Panc1 (cell line): ENCODE data around the gene RGS10. TPM values are rescaled to one million over a fixed set of nuclear protein-coding genes. Genes with fewer than 3 reads are reported as not detected.

Source experiments
- ATAC-seq: fragments of 200-7000 bp; cut with Tn5 transposase; 2 replicates; pipeline ENCODE4 v1.9.1; 2020; ENCODE audit warnings: mild to moderate bottlenecking, moderate library complexity
- BruUV-seq: library from RNA; stranded (reverse); fragments of 400-500 nt; replicated peaks from 2 replicates; lab custom pipeline; 2021; lab: Mats Ljungman, UMichigan
- CTCF ChIA-PET: fragments of 300-600 bp; sonication (Branson Sonifier 250); formaldehyde crosslinking; loops from one replicate; lab custom pipeline; 2022; ENCODE audit warnings: antibody characterized with exemption; lab: Charles Lee
- POLR2A ChIA-PET: fragments of 300-600 bp; sonication (Branson Sonifier 250); formaldehyde crosslinking; loops from one replicate; lab custom pipeline; 2022; ENCODE audit warnings: antibody characterized with exemption; lab: Charles Lee
- DNase-seq: peaks from one replicate; pipeline ENCODE4 v3.0.0-alpha.2; 2010; ENCODE audit warnings: low read depth, low spot score
- H3K27ac ChIP-seq: 2 replicates; pipeline ENCODE4 v1.5.1; 2011; ENCODE audit warnings: mild to moderate bottlenecking, low read length, inconsistent platforms
- H3K27me3 ChIP-seq: fragments of 200-500 bp; sonication (Bioruptor generic); 2 replicates; pipeline ENCODE4 v1.6.0; 2014; ENCODE audit warnings: low read length, inconsistent platforms; ENCODE audit not compliant: control insufficient read depth, insufficient read depth
- H3K36me3 ChIP-seq: fragments of 200-500 bp; sonication (Bioruptor generic); 2 replicates; pipeline ENCODE4 v1.5.1; 2014; ENCODE audit warnings: inconsistent platforms, mild to moderate bottlenecking, low read length, moderate library complexity; ENCODE audit not compliant: control insufficient read depth, insufficient read depth
- H3K4me1 ChIP-seq: 2 replicates; pipeline ENCODE4 v1.5.1; 2011; ENCODE audit warnings: inconsistent platforms, mild to moderate bottlenecking, low read length, moderate library complexity; ENCODE audit not compliant: control insufficient read depth, insufficient read depth
- H3K4me3 ChIP-seq, 2 experiments: 2 replicates each; pipeline ENCODE4 v1.5.1; 2011 to 2012; ENCODE audit warnings: low read depth in 2 of 2, low read length in 2 of 2, mild to moderate bottlenecking in 2 of 2, inconsistent platforms in 1 of 2, moderate library complexity in 1 of 2
- H3K9me3 ChIP-seq: fragments of 200-500 bp; sonication (Bioruptor generic); 2 replicates; pipeline ENCODE4 v1.5.1; 2014; ENCODE audit warnings: low read depth, mild to moderate bottlenecking, inconsistent platforms, low read length, moderate library complexity; ENCODE audit not compliant: control insufficient read depth, insufficient read depth
- CTCF ChIP-seq: fragments of 450-650 bp; IDR thresholded peaks from 2 replicates; pipeline ENCODE4 v1.5.1; 2017; ENCODE audit warnings: mild to moderate bottlenecking
- POLR2AphosphoS5 ChIP-seq: IDR thresholded peaks from 2 replicates; pipeline ENCODE4 v1.6.1; 2012; ENCODE audit warnings: mild to moderate bottlenecking, low read depth, low read length, moderate library complexity
- REST ChIP-seq, 2 experiments: IDR thresholded peaks; 2 replicates each; pipeline ENCODE4 v1.6.1; 2011 to 2012; ENCODE audit warnings: low read depth in 2 of 2, control low read depth in 1 of 2, low read length in 1 of 2, mild to moderate bottlenecking in 1 of 2, moderate library complexity in 1 of 2; ENCODE audit not compliant: insufficient read depth in 1 of 2
- SIN3A ChIP-seq: IDR thresholded peaks from 2 replicates; pipeline ENCODE4 v1.6.1; 2012; ENCODE audit warnings: low read depth, mild to moderate bottlenecking, low read length, moderate library complexity, borderline replicate concordance; ENCODE audit not compliant: insufficient read depth
- TCF7L2 ChIP-seq: IDR thresholded peaks from 2 replicates; pipeline ENCODE4 v1.6.1; 2011; ENCODE audit warnings: mild to moderate bottlenecking, low read depth, low read length, inconsistent platforms
- in situ Hi-C: cut with HindIII; loops from 2 replicates; pipeline ENCODE4 v1.10.0; 2016; ENCODE audit warnings: low sequenced_read_pairs, low pct_unique_long_range_greater_than_20kb
- intact Hi-C: fragments of 100-400 bp; cut with micrococcal nuclease; formaldehyde crosslinking; loops from one replicate; pipeline ENCODE4 v1.10.0; 2022; ENCODE audit not compliant: unreplicated experiment
- total RNA-seq: library from RNA; stranded (reverse); gene quantifications from one replicate; pipeline ENCODE4 v1.2.1, GENCODE V29; 2021; ENCODE audit not compliant: unreplicated experiment

Gene RGS10
- total RNA-seq, 1 experiment from 2014 or later, result 68.6 TPM

GRCh38 chr10:119461923-119462322 lies 80.6 kb downstream of the RGS10 start:
- H3K9me3 ChIP-seq, result no peaks in the 10 kb centered on the region
- ChIA-PET POLR2A (no interaction called here), CTCF (no interaction called here)
- intact Hi-C loops (no loop called here), in situ Hi-C loops (no loop called here)
- no peaks in the 10 kb centered on the region for H3K36me3 ChIP-seq
- BruUV-seq, result no TSS peak
- ATAC-seq, result no peak
- no peak overlapping the region for H3K27ac ChIP-seq
- no peak for DNase-seq
- H3K4me1 ChIP-seq, result peaks cover 4% of the 10 kb centered on the region; the same call in 1 of the 2 replicates
- TF ChIP-seq POLR2AphosphoS5 (no peak), REST (IDR thresholded peaks at IDR 0.05; ENCODE audit: insufficient read depth in 1 of 2, low read depth in 2 of 2, low read length in 1 of 2) (no peak), TCF7L2 (no peak), CTCF (no peak)
- no peak overlapping the region for H3K4me3 ChIP-seq
- no peaks in the 10 kb centered on the region for H3K27me3 ChIP-seq

- POLR2A ChIA-PET, result no interaction called here
- Histone ChIP-seq H3K27me3 (no peaks in the 10 kb centered on the region), H3K4me3 (no peak overlapping the region), H3K9me3 (no peaks in the 10 kb centered on the region), H3K4me1 (peaks cover 4% of the 10 kb centered on the region; the same call in 1 of the 2 replicates), H3K36me3 (no peaks in the 10 kb centered on the region), H3K27ac (no peak overlapping the region)
- ATAC-seq (peak; percentile 39), DNase-seq (no peak)
- CTCF ChIA-PET, result no interaction called here
- intact Hi-C loops (no loop called here), in situ Hi-C loops (no loop called here)
- BruUV-seq, result no TSS peak
- no peak for TF ChIP-seq TCF7L2
- TF ChIP-seq POLR2AphosphoS5, result no peak
- TF ChIP-seq REST (IDR thresholded peaks at IDR 0.05; ENCODE audit: insufficient read depth in 1 of 2, low read depth in 2 of 2, low read length in 1 of 2), result no peak
- TF ChIP-seq CTCF, result no peak
- TF ChIP-seq SIN3A, result no peak
Observed at GRCh38 chr10:119461380-119461779, 81.1 kb downstream of the RGS10 start.
